ENCODE measurements around the gene CLINT1. TPM values are rescaled to one million over a fixed set of nuclear protein-coding genes. Genes with fewer than 3 reads are reported as not detected.

The CLINT1 gene
- total RNA-seq, 1 experiment from 2014 or later, result 214 TPM

DNA sequence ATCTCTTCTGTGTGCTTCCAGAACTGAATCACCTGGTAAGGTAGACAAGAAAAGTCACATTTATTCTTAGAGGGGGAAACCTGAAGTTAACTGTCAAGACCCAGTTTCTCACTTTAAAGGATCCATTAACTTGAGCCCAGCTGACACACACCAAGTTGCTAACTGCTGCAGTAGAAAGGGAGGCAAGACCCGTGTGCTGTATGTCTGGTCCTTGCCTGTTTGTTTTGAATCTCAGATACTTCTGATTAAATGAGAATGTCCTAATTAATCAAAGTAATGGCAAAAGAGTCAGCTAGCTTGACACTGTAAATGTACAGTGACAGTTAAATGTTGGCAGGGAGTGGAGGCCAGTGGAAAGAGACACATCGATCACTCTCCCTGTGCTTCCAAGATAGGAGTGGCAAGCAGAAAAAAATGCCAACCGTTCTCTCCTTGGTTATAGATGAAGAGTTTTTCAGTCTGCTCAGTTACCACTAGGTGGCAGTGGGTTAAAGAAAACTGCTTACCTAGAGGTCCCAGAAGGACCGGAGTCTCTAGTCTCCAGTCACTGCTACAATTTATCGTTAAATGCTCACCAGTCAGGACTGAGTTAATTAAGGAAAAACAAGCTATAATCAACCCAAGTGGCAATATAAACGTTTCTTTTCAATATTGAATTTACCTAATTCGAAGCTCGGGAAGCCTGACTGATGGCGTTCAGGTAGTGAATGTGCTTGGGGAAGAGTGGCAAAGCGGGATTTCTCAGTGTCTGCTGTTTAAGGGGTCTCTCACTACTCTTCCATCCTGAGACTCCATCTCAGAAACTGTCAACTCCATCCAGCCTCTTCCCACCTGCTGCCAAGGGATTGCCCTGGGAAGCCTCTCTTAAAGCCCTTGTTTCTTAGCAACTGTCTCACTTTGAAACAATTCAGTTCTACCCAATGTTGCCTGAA, 97.0 kb downstream of the CLINT1 start:
- CTCF ChIA-PET, result no interaction called here
- Mint-ChIP-seq H3K27me3 (ENCODE audit: unreplicated experiment) (no peaks in the 10 kb centered on the region), H3K9me3 (ENCODE audit: low read depth, unreplicated experiment) (no peaks in the 10 kb centered on the region), H3K4me3 (ENCODE audit: low read depth, unreplicated experiment) (no peak overlapping the region), H3K36me3 (ENCODE audit: insufficient read depth, unreplicated experiment) (no peaks in the 10 kb centered on the region), H3K4me1 (ENCODE audit: low read depth, unreplicated experiment) (no peaks in the 10 kb centered on the region), H3K27ac (ENCODE audit: unreplicated experiment) (no peak overlapping the region)
- intact Hi-C loops (cut with micrococcal nuclease; ENCODE audit: unreplicated experiment), result loop anchor here (1.0 to 10.0 kb wide), 5 partner anchors 187 to 1371 kb away; no protein-coding TSS in a partner anchor
- TF ChIP-seq, protein P1, sequence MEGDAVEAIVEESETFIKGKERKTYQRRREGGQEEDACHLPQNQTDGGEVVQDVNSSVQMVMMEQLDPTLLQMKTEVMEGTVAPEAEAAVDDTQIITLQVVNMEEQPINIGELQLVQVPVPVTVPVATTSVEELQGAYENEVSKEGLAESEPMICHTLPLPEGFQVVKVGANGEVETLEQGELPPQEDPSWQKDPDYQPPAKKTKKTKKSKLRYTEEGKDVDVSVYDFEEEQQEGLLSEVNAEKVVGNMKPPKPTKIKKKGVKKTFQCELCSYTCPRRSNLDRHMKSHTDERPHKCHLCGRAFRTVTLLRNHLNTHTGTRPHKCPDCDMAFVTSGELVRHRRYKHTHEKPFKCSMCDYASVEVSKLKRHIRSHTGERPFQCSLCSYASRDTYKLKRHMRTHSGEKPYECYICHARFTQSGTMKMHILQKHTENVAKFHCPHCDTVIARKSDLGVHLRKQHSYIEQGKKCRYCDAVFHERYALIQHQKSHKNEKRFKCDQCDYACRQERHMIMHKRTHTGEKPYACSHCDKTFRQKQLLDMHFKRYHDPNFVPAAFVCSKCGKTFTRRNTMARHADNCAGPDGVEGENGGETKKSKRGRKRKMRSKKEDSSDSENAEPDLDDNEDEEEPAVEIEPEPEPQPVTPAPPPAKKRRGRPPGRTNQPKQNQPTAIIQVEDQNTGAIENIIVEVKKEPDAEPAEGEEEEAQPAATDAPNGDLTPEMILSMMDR (IDR thresholded peaks at IDR 0.05; ENCODE audit: unreplicated experiment), result peak; percentile 58
- BruUV-seq (replicated peaks), result no TSS peak
- DNase-seq, result peak; percentile 62

DNA sequence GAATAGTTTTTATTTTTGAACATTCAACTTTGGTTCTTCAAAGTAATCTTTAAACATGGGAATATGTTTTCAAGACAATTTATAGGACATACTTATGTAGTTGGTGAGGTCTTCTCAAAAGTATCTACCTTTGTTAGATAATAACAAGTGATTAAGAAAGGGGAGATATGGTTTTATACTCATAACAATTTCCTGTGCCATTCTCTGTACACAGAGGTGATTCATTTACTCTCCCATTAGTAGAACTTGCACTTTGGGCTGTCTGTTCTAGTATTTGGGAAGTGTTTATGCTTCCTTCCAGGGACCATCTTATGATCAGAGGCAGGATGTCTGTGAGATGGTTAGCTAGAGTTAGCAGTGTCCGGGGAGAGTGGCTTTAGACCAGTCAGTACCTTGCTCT, 100.2 kb downstream of the CLINT1 start:
- intact Hi-C loops (cut with micrococcal nuclease; ENCODE audit: unreplicated experiment), result no loop called here
- TF ChIP-seq, protein P1 (IDR thresholded peaks at IDR 0.05; ENCODE audit: unreplicated experiment), result no peak
- Mint-ChIP-seq H3K36me3 (ENCODE audit: insufficient read depth, unreplicated experiment) (no peaks in the 10 kb centered on the region), H3K9me3 (ENCODE audit: low read depth, unreplicated experiment) (no peaks in the 10 kb centered on the region), H3K4me3 (ENCODE audit: low read depth, unreplicated experiment) (no peak overlapping the region), H3K27ac (ENCODE audit: unreplicated experiment) (no peak overlapping the region), H3K27me3 (ENCODE audit: unreplicated experiment) (no peaks in the 10 kb centered on the region), H3K4me1 (ENCODE audit: low read depth, unreplicated experiment) (no peaks in the 10 kb centered on the region)
- CTCF ChIA-PET, result no interaction called here
- DNase-seq, result no peak
- BruUV-seq (replicated peaks), result no TSS peak

DNA sequence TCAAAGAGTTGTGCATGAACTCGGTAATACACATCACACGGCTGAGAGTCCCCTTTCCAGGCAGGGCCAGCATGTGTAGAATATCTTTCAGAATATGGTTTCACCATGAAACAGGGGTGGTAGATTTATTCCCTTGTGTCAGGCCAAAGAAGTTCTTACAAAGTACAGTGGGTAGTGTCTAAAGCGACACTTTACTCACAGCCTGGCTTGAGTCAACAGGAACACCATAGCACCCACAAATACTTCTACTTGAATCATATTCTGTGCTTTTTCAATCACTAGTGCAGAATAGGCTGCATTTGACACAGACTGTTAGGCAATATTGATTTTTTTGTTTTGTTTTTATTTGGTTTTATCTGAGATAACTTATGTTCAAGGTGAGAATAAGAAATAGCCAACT, 102.8 kb downstream of the CLINT1 start:
- CTCF ChIA-PET, result no interaction called here
- BruUV-seq (replicated peaks), result no TSS peak
- DNase-seq, result no peak
- no peaks in the 10 kb centered on the region for H3K27me3 Mint-ChIP-seq (ENCODE audit: unreplicated experiment)
- no peak overlapping the region for H3K27ac Mint-ChIP-seq (ENCODE audit: unreplicated experiment)
- intact Hi-C loops (cut with micrococcal nuclease; ENCODE audit: unreplicated experiment), result no loop called here
- TF ChIP-seq, protein P1 (IDR thresholded peaks at IDR 0.05; ENCODE audit: unreplicated experiment), result no peak
- no peaks in the 10 kb centered on the region for H3K9me3 Mint-ChIP-seq (ENCODE audit: low read depth, unreplicated experiment)
- H3K4me3 Mint-ChIP-seq (ENCODE audit: low read depth, unreplicated experiment), result no peak overlapping the region
- H3K4me1 Mint-ChIP-seq (ENCODE audit: low read depth, unreplicated experiment), result no peaks in the 10 kb centered on the region
- H3K36me3 Mint-ChIP-seq (ENCODE audit: insufficient read depth, unreplicated experiment), result no peaks in the 10 kb centered on the region

DNA sequence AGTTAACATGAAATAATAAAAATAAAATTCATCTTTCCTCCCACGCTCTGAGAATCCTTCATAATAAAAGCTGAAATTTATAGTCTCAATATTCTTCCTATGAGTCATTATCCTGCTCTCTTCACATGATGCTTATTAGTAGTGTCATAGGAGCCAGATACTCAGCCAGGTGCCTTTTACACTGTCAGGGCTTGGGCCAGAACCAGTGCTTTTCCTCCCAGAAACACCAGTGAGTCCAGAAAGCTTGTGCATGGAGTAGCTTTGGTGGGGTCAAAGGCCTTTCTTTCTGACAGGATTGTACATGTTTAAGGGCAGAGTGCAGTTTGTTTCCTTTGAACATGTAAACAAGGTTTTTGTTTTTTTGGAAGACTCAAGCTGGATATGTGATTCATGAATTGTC, 108.6 kb downstream of the CLINT1 start:
- no peaks in the 10 kb centered on the region for H3K27me3 Mint-ChIP-seq (ENCODE audit: unreplicated experiment)
- DNase-seq, result no peak
- no peak overlapping the region for H3K4me3 Mint-ChIP-seq (ENCODE audit: low read depth, unreplicated experiment)
- H3K9me3 Mint-ChIP-seq (ENCODE audit: low read depth, unreplicated experiment), result no peaks in the 10 kb centered on the region
- no peaks in the 10 kb centered on the region for H3K36me3 Mint-ChIP-seq (ENCODE audit: insufficient read depth, unreplicated experiment)
- intact Hi-C loops (cut with micrococcal nuclease; ENCODE audit: unreplicated experiment), result no loop called here
- no peak overlapping the region for H3K27ac Mint-ChIP-seq (ENCODE audit: unreplicated experiment)
- TF ChIP-seq, protein P1 (IDR thresholded peaks at IDR 0.05; ENCODE audit: unreplicated experiment), result no peak
- CTCF ChIA-PET, result no interaction called here
- BruUV-seq (replicated peaks), result no TSS peak
- peaks cover under 1% of the 10 kb centered on the region for H3K4me1 Mint-ChIP-seq (ENCODE audit: low read depth, unreplicated experiment)
